ENCODE data around the gene ERP27.

- TF ChIP-seq YY1 (IDR thresholded peaks at IDR 0.05; ENCODE audit: insufficient read depth, insufficient read length) (no peak), ZNF274 (IDR thresholded peaks at IDR 0.05; ENCODE audit: low read depth, low read length) (no peak), SUZ12 (IDR thresholded peaks at IDR 0.05; ENCODE audit: extremely low read depth, insufficient read depth, insufficient read length) (no peak)
Measured at GRCh38 chr12:14988035-14988434, 49.7 kb upstream of the ERP27 start.

Measured in NT2/D1 (cell line).